ENCODE measurements around the gene BST1. TPM values are rescaled to one million over a fixed set of nuclear protein-coding genes. Genes with fewer than 3 reads are reported as not detected.

The BST1 gene
- polyA plus RNA-seq, 1 donor (not counting 4 experiments of a cell fraction or from before 2014, with no cell fraction given) = 1.2 TPM

DNA sequence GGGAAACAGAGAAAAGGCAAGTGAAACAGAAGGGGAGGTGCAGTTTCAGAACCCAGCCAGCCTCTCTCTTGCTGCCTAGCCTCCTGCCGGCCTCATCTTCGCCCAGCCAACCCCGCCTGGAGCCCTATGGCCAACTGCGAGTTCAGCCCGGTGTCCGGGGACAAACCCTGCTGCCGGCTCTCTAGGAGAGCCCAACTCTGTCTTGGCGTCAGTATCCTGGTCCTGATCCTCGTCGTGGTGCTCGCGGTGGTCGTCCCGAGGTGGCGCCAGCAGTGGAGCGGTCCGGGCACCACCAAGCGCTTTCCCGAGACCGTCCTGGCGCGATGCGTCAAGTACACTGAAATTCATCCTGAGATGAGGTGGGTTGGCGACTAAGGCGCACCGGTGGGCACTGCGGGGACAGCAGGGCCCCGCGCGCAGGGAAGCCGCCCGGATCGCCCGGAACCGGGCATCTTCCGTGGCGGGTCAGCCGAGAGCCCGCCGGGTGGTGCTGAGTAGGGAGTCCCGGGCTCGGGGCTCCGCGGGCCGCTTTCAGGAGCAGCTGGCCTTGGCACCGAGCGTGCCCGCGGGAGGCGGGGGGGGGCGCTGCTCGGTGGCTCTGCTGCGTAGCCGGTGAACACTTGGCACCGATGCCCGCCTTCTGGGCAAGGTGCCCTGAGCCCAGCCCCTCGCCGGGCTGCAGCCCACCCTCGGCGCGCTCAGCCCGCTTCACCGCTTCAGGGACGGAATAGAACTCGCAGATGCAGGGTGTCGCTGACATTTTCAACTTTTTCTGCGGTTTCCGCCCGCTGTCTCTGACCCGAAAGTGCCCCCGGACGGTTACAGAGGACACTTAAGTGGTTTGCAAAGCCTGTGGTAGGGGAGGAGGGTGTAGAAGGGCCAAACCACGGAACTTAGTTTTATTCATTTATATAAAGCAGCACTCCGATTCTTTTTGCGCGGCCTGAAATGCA is 75.7 kb downstream of the BST1 start, which contains the start of gene CD38:
Gene CD38, plus strand, starts transcription at position 40 of the 953 bp plus-strand sequence. Its CDS starts 87 bp downstream, at position 127.
- no peak within 1 kb of the TSS for H3K27ac ChIP-seq (ENCODE audit: control insufficient read depth, insufficient read depth, low read length)
- peak within 1 kb of the TSS; percentile 84 for H3K4me2 ChIP-seq (ENCODE audit: control insufficient read depth, extremely low read depth, insufficient read depth, low read depth, low read length)
- no peaks in the 10 kb centered on the region for H4K20me1 ChIP-seq (ENCODE audit: control insufficient read depth, extremely low read depth, insufficient read depth, low read length)
- peak within 1 kb of the TSS; percentile 32 for H2AFZ ChIP-seq (ENCODE audit: control insufficient read depth, low read length)
- FAIRE-seq (no peak), DNase-seq (ENCODE audit: low read depth, low spot score) (no peak)
- TF ChIP-seq, protein P1, sequence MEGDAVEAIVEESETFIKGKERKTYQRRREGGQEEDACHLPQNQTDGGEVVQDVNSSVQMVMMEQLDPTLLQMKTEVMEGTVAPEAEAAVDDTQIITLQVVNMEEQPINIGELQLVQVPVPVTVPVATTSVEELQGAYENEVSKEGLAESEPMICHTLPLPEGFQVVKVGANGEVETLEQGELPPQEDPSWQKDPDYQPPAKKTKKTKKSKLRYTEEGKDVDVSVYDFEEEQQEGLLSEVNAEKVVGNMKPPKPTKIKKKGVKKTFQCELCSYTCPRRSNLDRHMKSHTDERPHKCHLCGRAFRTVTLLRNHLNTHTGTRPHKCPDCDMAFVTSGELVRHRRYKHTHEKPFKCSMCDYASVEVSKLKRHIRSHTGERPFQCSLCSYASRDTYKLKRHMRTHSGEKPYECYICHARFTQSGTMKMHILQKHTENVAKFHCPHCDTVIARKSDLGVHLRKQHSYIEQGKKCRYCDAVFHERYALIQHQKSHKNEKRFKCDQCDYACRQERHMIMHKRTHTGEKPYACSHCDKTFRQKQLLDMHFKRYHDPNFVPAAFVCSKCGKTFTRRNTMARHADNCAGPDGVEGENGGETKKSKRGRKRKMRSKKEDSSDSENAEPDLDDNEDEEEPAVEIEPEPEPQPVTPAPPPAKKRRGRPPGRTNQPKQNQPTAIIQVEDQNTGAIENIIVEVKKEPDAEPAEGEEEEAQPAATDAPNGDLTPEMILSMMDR (optimal IDR thresholded peaks at IDR 0.05 in 1 of 3, IDR thresholded peaks at IDR 0.05 in 1 of 3, conservative IDR thresholded peaks at IDR 0.05 in 1 of 3; ENCODE audit: extremely low read depth in 1 of 3, insufficient read depth in 2 of 3, low read length in 3 of 3) = peak in 1 of 3 experiments; percentile 9
- peak; percentile 66 for TF ChIP-seq EZH2 (IDR thresholded peaks at IDR 0.05; ENCODE audit: low read length)
- dilution Hi-C loops (cut with MboI; ENCODE audit: extremely low pct_ligation_motif_present, low sequenced_read_pairs) = no loop called here
- H3K4me3 ChIP-seq (ENCODE audit: control insufficient read depth in 2 of 3, extremely low read depth in 1 of 3, insufficient read depth in 2 of 3, low read depth in 1 of 3, low read length in 3 of 3) = peak within 1 kb of the TSS in 2 of 3 experiments; percentile 37 to 66
- no peaks in the 10 kb centered on the region for H3K9me3 ChIP-seq (ENCODE audit: control insufficient read depth, low read depth, low read length)
- no peaks in the 10 kb centered on the region for H3K79me2 ChIP-seq (ENCODE audit: control insufficient read depth, insufficient read depth, low read length)
- H3K36me3 ChIP-seq (ENCODE audit: control insufficient read depth in 2 of 2, extremely low read depth in 1 of 2, insufficient read depth in 2 of 2, low read length in 2 of 2) = no peaks in the 10 kb centered on the region
- peaks cover 9% of the 10 kb centered on the region for H3K4me1 ChIP-seq (ENCODE audit: control insufficient read depth, extremely low read depth, insufficient read depth, low read length)
- H3K9ac ChIP-seq (ENCODE audit: control insufficient read depth, extremely low read depth, insufficient read depth, low read length) = peak within 1 kb of the TSS; percentile 44
- peaks cover 43% of the 10 kb centered on the region for H3K27me3 ChIP-seq (ENCODE audit: control insufficient read depth, extremely low read depth, insufficient read depth, low read length)
- no peaks in the 10 kb centered on the region for H3K9me1 ChIP-seq (ENCODE audit: control insufficient read depth, extremely low read depth, insufficient read depth, low read length)

DNA sequence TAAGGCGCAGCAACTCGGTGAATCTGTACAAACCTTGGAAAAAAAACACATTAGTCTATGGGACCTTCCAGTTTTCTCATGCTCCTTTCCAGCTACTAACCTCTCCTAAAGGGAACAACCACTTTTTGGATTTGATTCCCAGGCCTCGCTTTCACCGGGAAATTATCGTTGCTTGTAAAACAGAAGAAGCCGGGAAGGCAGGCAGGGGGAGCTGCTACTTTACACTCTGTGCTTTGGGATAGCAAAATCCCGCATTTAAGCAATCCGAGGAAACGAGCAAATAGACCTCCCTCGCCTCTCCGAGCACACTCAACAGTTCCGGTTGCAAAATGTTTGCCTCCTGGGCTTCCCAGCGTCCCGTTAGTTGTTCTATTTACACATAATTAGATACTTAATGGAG is 76.4 kb downstream of the BST1 start:
- Histone ChIP-seq H3K36me3 (ENCODE audit: control insufficient read depth in 2 of 2, extremely low read depth in 1 of 2, insufficient read depth in 2 of 2, low read length in 2 of 2) (no peaks in the 10 kb centered on the region), H3K4me2 (ENCODE audit: control insufficient read depth, extremely low read depth, insufficient read depth, low read depth, low read length) (peak overlapping the region; percentile 84), H3K79me2 (ENCODE audit: control insufficient read depth, insufficient read depth, low read length) (no peaks in the 10 kb centered on the region), H3K9me1 (ENCODE audit: control insufficient read depth, extremely low read depth, insufficient read depth, low read length) (no peaks in the 10 kb centered on the region), H3K27ac (ENCODE audit: control insufficient read depth, insufficient read depth, low read length) (no peak overlapping the region), H3K4me3 (ENCODE audit: control insufficient read depth in 2 of 3, extremely low read depth in 1 of 3, insufficient read depth in 2 of 3, low read depth in 1 of 3, low read length in 3 of 3) (peak overlapping the region in 2 of 3 experiments; percentile 37 to 66), H2AFZ (ENCODE audit: control insufficient read depth, low read length) (peak overlapping the region; percentile 32), H3K27me3 (ENCODE audit: control insufficient read depth, extremely low read depth, insufficient read depth, low read length) (peaks cover 36% of the 10 kb centered on the region), H3K9me3 (ENCODE audit: control insufficient read depth, low read depth, low read length) (no peaks in the 10 kb centered on the region), H4K20me1 (ENCODE audit: control insufficient read depth, extremely low read depth, insufficient read depth, low read length) (no peaks in the 10 kb centered on the region), H3K9ac (ENCODE audit: control insufficient read depth, extremely low read depth, insufficient read depth, low read length) (peak overlapping the region; percentile 44), H3K4me1 (ENCODE audit: control insufficient read depth, extremely low read depth, insufficient read depth, low read length) (peaks cover 9% of the 10 kb centered on the region)
- DNase-seq (ENCODE audit: low read depth, low spot score) (no peak), FAIRE-seq (no peak)
- TF ChIP-seq EZH2 (IDR thresholded peaks at IDR 0.05; ENCODE audit: low read length) = peak; percentile 73
- TF ChIP-seq, protein P1 (optimal IDR thresholded peaks at IDR 0.05 in 1 of 3, IDR thresholded peaks at IDR 0.05 in 1 of 3, conservative IDR thresholded peaks at IDR 0.05 in 1 of 3; ENCODE audit: extremely low read depth in 1 of 3, insufficient read depth in 2 of 3, low read length in 3 of 3) = peak; percentile 7 to 38 (median 18)
- dilution Hi-C loops (cut with MboI; ENCODE audit: extremely low pct_ligation_motif_present, low sequenced_read_pairs) = no loop called here
